WTC11 (cell line): ENCODE results near the gene CRELD2.

Experiments
- NFATC4 ChIP-seq: fragments of 250-450 bp; sonication (Bioruptor Pico); IDR thresholded peaks from 2 replicates; pipeline ENCODE4 v1.9.0; 2021; ENCODE audit warnings: mild to moderate bottlenecking
- TF ChIP-seq, protein P1 (sequence below): sonication (generic); formaldehyde crosslinking; IDR thresholded peaks from 2 replicates; pipeline ENCODE4 v1.8.0; 2022; ENCODE audit warnings: mild to moderate bottlenecking, missing genetic modification reagents
- TF ChIP-seq, protein P2 (sequence below): fragments of 200-600 bp; IDR thresholded peaks from 2 replicates; pipeline ENCODE4 v1.8.0; 2022; ENCODE audit warnings: antibody characterized with exemption

DNA sequence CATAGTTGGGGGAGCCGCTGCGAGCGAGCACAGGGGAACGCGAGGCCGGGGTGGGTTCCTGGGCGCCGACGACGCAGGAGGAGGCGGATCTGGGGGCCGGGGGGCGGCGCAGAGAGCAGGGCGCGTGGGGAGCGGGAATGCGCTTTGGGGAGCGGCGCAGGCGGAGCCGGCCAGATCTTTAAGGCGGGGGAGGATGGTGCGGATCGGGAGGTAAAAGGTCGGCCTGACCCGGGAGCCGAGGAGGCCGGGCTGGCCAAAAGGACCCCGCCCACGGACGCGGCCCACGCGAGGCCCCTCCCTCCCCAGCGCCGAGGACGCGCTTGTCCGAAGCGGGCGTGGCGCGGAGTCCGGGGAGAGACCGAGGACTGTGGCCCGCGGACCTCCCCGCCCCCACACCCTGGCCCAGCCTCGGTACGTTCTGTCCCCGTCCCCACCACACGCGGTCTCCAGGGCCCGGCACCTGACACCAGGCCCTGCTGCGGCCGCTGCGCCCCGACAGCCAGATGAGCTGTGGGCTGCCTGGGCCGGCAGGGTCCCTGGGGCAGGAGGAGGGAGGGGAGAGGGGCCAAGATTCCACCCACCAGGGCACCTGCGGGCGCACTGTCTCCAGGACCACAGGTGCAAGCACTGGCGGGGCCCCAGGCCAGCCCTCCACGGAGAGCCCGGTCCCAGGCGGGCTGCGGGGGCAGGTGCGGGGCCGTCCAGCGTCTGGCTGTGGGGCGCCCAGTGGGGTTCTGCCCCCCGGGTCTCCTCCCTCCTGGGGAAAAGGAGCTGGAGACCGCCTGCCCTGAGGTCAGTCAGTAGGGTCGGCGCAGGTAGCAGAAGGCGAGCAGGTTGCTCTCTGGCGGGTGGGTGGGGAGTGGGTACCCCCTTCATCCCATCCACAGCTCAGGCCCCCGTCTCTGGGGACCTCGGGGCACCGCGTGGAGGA is 53.1 kb downstream of the CRELD2 start:
- TF ChIP-seq, protein P1, sequence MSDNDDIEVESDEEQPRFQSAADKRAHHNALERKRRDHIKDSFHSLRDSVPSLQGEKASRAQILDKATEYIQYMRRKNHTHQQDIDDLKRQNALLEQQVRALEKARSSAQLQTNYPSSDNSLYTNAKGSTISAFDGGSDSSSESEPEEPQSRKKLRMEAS (CRISPR knock-in tag): no peak
- no peak for TF ChIP-seq NFATC4
- TF ChIP-seq, protein P2, sequence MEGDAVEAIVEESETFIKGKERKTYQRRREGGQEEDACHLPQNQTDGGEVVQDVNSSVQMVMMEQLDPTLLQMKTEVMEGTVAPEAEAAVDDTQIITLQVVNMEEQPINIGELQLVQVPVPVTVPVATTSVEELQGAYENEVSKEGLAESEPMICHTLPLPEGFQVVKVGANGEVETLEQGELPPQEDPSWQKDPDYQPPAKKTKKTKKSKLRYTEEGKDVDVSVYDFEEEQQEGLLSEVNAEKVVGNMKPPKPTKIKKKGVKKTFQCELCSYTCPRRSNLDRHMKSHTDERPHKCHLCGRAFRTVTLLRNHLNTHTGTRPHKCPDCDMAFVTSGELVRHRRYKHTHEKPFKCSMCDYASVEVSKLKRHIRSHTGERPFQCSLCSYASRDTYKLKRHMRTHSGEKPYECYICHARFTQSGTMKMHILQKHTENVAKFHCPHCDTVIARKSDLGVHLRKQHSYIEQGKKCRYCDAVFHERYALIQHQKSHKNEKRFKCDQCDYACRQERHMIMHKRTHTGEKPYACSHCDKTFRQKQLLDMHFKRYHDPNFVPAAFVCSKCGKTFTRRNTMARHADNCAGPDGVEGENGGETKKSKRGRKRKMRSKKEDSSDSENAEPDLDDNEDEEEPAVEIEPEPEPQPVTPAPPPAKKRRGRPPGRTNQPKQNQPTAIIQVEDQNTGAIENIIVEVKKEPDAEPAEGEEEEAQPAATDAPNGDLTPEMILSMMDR: no peak
